ENCODE results near the gene IP6K3.

IP6K3 gene

DNA sequence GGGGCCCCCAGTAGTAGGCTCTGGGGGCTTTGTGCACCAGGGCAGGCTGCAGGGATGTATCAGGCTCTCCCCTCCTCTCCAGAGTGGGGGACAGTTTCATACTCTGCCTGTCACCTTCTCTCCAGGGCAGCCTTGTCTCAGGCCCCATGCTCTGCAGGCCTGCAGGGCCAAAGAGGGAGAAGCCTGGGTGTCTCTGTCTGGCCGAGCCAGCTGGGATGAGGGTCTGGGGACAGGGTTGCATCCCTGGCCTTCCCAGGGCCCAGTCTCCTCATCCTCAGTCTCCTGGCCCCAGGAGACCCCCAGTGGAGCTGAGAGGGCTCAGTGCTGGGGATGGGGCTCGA is 14.8 kb upstream of the IP6K3 start:
- no peaks in the 10 kb centered on the region for H3K36me3 ChIP-seq (replicated peaks; ENCODE audit: insufficient read depth, low read length)
- peaks cover 40% of the 10 kb centered on the region for H3K27me3 ChIP-seq (replicated peaks; ENCODE audit: insufficient read depth, low read length)
- no peak overlapping the region for H3K27ac ChIP-seq (ENCODE audit: low read length)
- no peak overlapping the region for H3K4me2 ChIP-seq (ENCODE audit: low read depth, low read length)
- H3K4me3 ChIP-seq (ENCODE audit: low read length): no peak overlapping the region
- H3K4me1 ChIP-seq (ENCODE audit: low read length): no peaks in the 10 kb centered on the region
- no peaks in the 10 kb centered on the region for H4K20me1 ChIP-seq (ENCODE audit: insufficient read depth, low read length)
- no peaks in the 10 kb centered on the region for H3F3A ChIP-seq (ENCODE audit: insufficient read depth, low read length)
- H3K79me2 ChIP-seq (ENCODE audit: low read length): no peaks in the 10 kb centered on the region
- H3K9me3 ChIP-seq (replicated peaks; ENCODE audit: insufficient read depth, low read length): no peaks in the 10 kb centered on the region
- H2AFZ ChIP-seq (ENCODE audit: low read length): no peak overlapping the region
- TF ChIP-seq, protein P1, sequence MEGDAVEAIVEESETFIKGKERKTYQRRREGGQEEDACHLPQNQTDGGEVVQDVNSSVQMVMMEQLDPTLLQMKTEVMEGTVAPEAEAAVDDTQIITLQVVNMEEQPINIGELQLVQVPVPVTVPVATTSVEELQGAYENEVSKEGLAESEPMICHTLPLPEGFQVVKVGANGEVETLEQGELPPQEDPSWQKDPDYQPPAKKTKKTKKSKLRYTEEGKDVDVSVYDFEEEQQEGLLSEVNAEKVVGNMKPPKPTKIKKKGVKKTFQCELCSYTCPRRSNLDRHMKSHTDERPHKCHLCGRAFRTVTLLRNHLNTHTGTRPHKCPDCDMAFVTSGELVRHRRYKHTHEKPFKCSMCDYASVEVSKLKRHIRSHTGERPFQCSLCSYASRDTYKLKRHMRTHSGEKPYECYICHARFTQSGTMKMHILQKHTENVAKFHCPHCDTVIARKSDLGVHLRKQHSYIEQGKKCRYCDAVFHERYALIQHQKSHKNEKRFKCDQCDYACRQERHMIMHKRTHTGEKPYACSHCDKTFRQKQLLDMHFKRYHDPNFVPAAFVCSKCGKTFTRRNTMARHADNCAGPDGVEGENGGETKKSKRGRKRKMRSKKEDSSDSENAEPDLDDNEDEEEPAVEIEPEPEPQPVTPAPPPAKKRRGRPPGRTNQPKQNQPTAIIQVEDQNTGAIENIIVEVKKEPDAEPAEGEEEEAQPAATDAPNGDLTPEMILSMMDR (IDR thresholded peaks at IDR 0.05; ENCODE audit: low read length): no peak
- TF ChIP-seq EZH2 (optimal IDR thresholded peaks at IDR 0.05; ENCODE audit: low read depth, low read length) (no peak), EZH2phosphoT487 (IDR thresholded peaks at IDR 0.05; ENCODE audit: low read length) (no peak)
- DNase-seq: no peak
- H3K9me2 ChIP-seq (replicated peaks; ENCODE audit: insufficient read depth, low read length): no peaks in the 10 kb centered on the region
- H3K9ac ChIP-seq (ENCODE audit: low read length): no peak overlapping the region

DNA sequence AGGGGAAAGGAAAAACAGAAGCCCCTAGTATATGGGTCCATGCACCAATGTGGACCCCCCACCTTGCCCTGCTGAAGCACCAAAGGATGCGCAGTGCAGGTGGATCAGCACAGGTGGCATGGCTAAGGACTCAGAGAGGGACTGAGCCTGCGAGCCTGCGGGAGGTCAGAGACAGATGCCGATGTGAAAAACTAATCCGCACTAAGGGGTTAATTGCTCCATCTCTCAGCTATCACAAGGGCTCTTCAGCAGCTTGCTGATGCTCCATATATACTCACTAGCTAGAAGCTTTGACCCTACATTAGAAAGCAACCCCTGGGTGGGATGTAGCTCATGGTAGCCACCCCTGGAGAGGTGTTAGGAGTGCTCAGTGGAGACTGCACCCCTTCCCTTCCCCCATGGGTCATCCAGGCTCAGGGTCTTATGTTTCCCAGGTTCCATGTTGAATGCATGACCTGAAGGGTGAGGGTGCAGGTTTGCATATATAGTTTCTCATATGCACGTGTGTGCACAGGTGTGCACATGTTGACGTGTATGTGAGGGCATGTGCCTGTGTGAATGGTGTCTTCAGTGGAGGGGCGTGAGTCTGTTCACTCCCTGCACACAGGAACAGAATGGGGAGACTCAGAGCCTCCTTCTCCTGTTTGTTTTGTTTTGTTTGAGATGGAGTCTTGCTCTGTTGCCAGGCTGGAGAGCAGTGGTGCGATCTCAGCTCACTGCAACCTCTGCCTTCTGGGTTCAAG is 13.4 kb upstream of the IP6K3 start:
- Histone ChIP-seq H3K4me1 (ENCODE audit: low read length) (no peaks in the 10 kb centered on the region), H3K4me2 (ENCODE audit: low read depth, low read length) (no peak overlapping the region), H3K9me2 (replicated peaks; ENCODE audit: insufficient read depth, low read length) (no peaks in the 10 kb centered on the region), H3K36me3 (replicated peaks; ENCODE audit: insufficient read depth, low read length) (no peaks in the 10 kb centered on the region), H3F3A (ENCODE audit: insufficient read depth, low read length) (no peaks in the 10 kb centered on the region), H3K9ac (ENCODE audit: low read length) (no peak overlapping the region), H2AFZ (ENCODE audit: low read length) (no peak overlapping the region), H3K9me3 (replicated peaks; ENCODE audit: insufficient read depth, low read length) (no peaks in the 10 kb centered on the region), H3K27ac (ENCODE audit: low read length) (no peak overlapping the region), H3K79me2 (ENCODE audit: low read length) (no peaks in the 10 kb centered on the region), H4K20me1 (ENCODE audit: insufficient read depth, low read length) (no peaks in the 10 kb centered on the region), H3K27me3 (replicated peaks; ENCODE audit: insufficient read depth, low read length) (peaks cover 28% of the 10 kb centered on the region), H3K4me3 (ENCODE audit: low read length) (no peak overlapping the region)
- no peak for DNase-seq
- TF ChIP-seq EZH2phosphoT487 (IDR thresholded peaks at IDR 0.05; ENCODE audit: low read length): no peak
- TF ChIP-seq EZH2 (optimal IDR thresholded peaks at IDR 0.05; ENCODE audit: low read depth, low read length): no peak
- TF ChIP-seq, protein P1 (IDR thresholded peaks at IDR 0.05; ENCODE audit: low read length): no peak

DNA sequence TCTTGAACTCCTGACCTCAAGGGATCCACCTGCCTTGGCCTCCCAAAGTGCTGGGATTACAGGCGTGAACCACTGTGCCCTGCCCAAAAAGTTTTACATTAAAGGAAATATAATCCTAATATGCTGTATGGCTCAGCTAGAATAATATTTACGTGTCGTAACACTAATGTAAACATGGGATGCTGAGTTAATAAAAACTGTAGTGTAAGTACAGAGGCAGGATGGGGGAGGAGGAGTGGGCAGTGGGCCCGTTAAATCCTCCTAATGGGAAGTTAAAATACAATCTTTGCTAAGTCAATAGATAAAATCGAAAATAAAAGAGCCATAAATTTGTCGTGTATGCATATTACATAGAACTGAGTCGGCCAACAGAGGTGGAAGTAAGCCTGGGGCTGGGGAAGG is 12.1 kb upstream of the IP6K3 start:
- Histone ChIP-seq H3K27ac (ENCODE audit: low read length) (no peak overlapping the region), H3K4me2 (ENCODE audit: low read depth, low read length) (no peak overlapping the region)
- DNase-seq: no peak

More for the DNA sequence above, 12.1 kb upstream of the IP6K3 start:
- H2AFZ ChIP-seq (ENCODE audit: low read length): no peak overlapping the region
- H3K9ac ChIP-seq (ENCODE audit: low read length): no peak overlapping the region
- H3K27me3 ChIP-seq (replicated peaks; ENCODE audit: insufficient read depth, low read length): peaks cover 27% of the 10 kb centered on the region
- no peaks in the 10 kb centered on the region for H3K79me2 ChIP-seq (ENCODE audit: low read length)
- H3K9me2 ChIP-seq (replicated peaks; ENCODE audit: insufficient read depth, low read length): no peaks in the 10 kb centered on the region
- no peaks in the 10 kb centered on the region for H3K36me3 ChIP-seq (replicated peaks; ENCODE audit: insufficient read depth, low read length)
- no peak overlapping the region for H3K4me3 ChIP-seq (ENCODE audit: low read length)
- H3F3A ChIP-seq (ENCODE audit: insufficient read depth, low read length): no peaks in the 10 kb centered on the region
- H3K9me3 ChIP-seq (replicated peaks; ENCODE audit: insufficient read depth, low read length): no peaks in the 10 kb centered on the region
- H3K4me1 ChIP-seq (ENCODE audit: low read length): no peaks in the 10 kb centered on the region
- TF ChIP-seq EZH2 (optimal IDR thresholded peaks at IDR 0.05; ENCODE audit: low read depth, low read length) (no peak), EZH2phosphoT487 (IDR thresholded peaks at IDR 0.05; ENCODE audit: low read length) (no peak)
- TF ChIP-seq, protein P1 (IDR thresholded peaks at IDR 0.05; ENCODE audit: low read length): no peak
- H4K20me1 ChIP-seq (ENCODE audit: insufficient read depth, low read length): no peaks in the 10 kb centered on the region
